SK-N-SH treated with all-trans-retinoic acid at 6 μM for 48 hours (cell line): ENCODE results near the gene UFD1.
"Not testable (repeated sequence)": the region's sequence is repeated elsewhere in the genome, so short reads cannot be mapped to it uniquely, and the experiment has no call there.

Source experiments
- BACH2 ChIP-seq: fragments of 250-450 bp; sonication (Bioruptor Pico); IDR thresholded peaks from 2 replicates; pipeline ENCODE4 v1.9.0; 2021; ENCODE audit warnings: mild to moderate bottlenecking, borderline replicate concordance
- ESRRG ChIP-seq: fragments of 250-450 bp; sonication (Bioruptor Pico); IDR thresholded peaks from 2 replicates; pipeline ENCODE4 v1.6.1; 2021; ENCODE audit warnings: mild to moderate bottlenecking
- PPARA ChIP-seq: fragments of 250-450 bp; sonication (Bioruptor Pico); IDR thresholded peaks from 2 replicates; pipeline ENCODE4 v1.5.0; 2020; ENCODE audit warnings: mild to moderate bottlenecking, borderline replicate concordance
- RARB ChIP-seq: fragments of 250-450 bp; sonication (Bioruptor Pico); IDR thresholded peaks from 2 replicates; pipeline ENCODE4 v1.8.0; 2021; ENCODE audit warnings: mild to moderate bottlenecking, moderate library complexity
- SNAI2 ChIP-seq: fragments of 250-450 bp; sonication (Bioruptor Pico); IDR thresholded peaks from 2 replicates; pipeline ENCODE4 v1.5.0; 2020; ENCODE audit warnings: mild to moderate bottlenecking, moderate library complexity
- TCF4 ChIP-seq: fragments of 250-450 bp; sonication (Bioruptor Pico); IDR thresholded peaks from 2 replicates; pipeline ENCODE4 v1.8.0; 2021; ENCODE audit warnings: mild to moderate bottlenecking, moderate library complexity, borderline replicate concordance
- TOX ChIP-seq: fragments of 250-450 bp; sonication (Bioruptor Pico); IDR thresholded peaks from 2 replicates; pipeline ENCODE4 v1.8.0; 2021; ENCODE audit warnings: mild to moderate bottlenecking, moderate library complexity, borderline replicate concordance
- ZC3H10 ChIP-seq: fragments of 250-450 bp; sonication (Bioruptor Pico); IDR thresholded peaks from 2 replicates; pipeline ENCODE4 v1.5.1; 2021; ENCODE audit warnings: mild to moderate bottlenecking, moderate library complexity
- ZFP3 ChIP-seq: fragments of 250-450 bp; sonication (Bioruptor Pico); IDR thresholded peaks from 2 replicates; pipeline ENCODE4 v1.5.0; 2020; ENCODE audit warnings: mild to moderate bottlenecking, moderate library complexity
- ZFP30 ChIP-seq: fragments of 450-650 bp; formaldehyde crosslinking; IDR thresholded peaks from 2 replicates; pipeline ENCODE4 v1.5.0; 2022; ENCODE audit warnings: mild to moderate bottlenecking, moderate library complexity
- ZNF565 ChIP-seq: fragments of 450-650 bp; formaldehyde crosslinking; conservative IDR thresholded peaks from 2 replicates; pipeline ENCODE4 v1.5.0; 2020; ENCODE audit warnings: low read depth, mild to moderate bottlenecking, moderate library complexity
- ZNF70 ChIP-seq: fragments of 450-650 bp; formaldehyde crosslinking; IDR thresholded peaks from 2 replicates; pipeline ENCODE4 v1.5.0; 2020; ENCODE audit warnings: mild to moderate bottlenecking, moderate library complexity
- ZNF8 ChIP-seq: fragments of 450-650 bp; formaldehyde crosslinking; IDR thresholded peaks from 2 replicates; pipeline ENCODE4 v1.5.0; 2020; ENCODE audit warnings: mild to moderate bottlenecking, moderate library complexity
- TF ChIP-seq, protein P1 (sequence below): fragments of 250-450 bp; sonication (Bioruptor Pico); IDR thresholded peaks from 2 replicates; pipeline ENCODE4 v1.8.0; 2021; ENCODE audit warnings: low read depth, mild to moderate bottlenecking, moderate library complexity, borderline replicate concordance

DNA sequence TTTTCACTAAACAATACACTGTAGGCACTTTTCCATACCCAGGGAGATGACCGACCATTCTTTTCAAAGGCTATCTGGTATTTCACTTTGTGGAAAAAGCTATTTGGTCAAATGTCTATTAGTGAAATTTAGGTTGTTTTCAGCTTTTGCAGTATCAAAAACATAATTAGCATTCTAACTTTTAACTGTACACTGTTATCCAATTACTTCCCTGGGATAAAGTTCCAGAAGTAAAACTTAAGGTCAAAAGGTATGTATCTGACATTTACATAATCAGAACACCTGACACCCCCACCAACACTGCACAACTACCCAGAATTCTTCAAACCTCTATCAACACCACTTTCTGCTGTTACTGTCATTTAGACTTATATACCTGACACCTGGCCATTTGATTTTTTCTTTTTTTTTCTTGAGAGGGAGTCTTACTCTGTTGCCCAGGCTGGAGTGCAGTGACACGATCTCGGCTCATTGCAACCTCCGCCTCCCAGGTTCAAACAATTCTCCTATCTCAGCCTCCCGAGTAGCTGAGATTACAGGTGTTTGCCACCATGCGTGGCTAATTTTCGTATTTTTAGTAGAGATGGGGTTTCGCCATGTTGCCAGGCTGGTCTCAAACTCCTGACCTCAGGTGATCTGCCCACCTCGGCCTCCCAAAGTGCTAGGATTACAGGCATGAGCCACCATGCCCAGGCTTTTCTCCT is 33.6 kb downstream of the UFD1 start:
- not testable (repeated sequence) for TF ChIP-seq ZFP3 (CRISPR knock-in tag); BACH2 (CRISPR knock-in tag); ZC3H10 (CRISPR knock-in tag); ZNF565 (CRISPR knock-in tag); TOX; ZNF70 (CRISPR knock-in tag); SNAI2 (CRISPR knock-in tag); ESRRG; PPARA; ZFP30 (CRISPR knock-in tag); RARB; ZNF8; TCF4
- TF ChIP-seq, protein P1, sequence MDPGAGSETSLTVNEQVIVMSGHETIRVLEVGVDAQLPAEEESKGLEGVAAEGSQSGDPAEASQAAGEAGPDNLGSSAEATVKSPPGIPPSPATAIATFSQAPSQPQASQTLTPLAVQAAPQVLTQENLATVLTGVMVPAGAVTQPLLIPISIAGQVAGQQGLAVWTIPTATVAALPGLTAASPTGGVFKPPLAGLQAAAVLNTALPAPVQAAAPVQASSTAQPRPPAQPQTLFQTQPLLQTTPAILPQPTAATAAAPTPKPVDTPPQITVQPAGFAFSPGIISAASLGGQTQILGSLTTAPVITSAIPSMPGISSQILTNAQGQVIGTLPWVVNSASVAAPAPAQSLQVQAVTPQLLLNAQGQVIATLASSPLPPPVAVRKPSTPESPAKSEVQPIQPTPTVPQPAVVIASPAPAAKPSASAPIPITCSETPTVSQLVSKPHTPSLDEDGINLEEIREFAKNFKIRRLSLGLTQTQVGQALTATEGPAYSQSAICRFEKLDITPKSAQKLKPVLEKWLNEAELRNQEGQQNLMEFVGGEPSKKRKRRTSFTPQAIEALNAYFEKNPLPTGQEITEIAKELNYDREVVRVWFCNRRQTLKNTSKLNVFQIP (CRISPR knock-in tag), result not testable (repeated sequence)
